Fibroblast of villous mesenchyme (primary cell): ENCODE measurements around the gene LANCL1. TPM values are rescaled to one million over a fixed set of nuclear protein-coding genes. Genes with fewer than 3 reads are reported as not detected.
A peak's percentile ranks its signal among the peaks of the same experiment; 100 is the strongest.

Experiments used
- DNase-seq: peaks from one replicate; pipeline ENCODE4 v3.0.0-alpha.2; 2010; ENCODE audit warnings: low read depth
- H3K4me3 ChIP-seq: 2 replicates; pipeline ENCODE4 v1.5.1; 2011; ENCODE audit warnings: low read depth, mild to moderate bottlenecking, low read length
- CTCF ChIP-seq: IDR thresholded peaks from 2 replicates; pipeline ENCODE4 v1.5.1; 2012; ENCODE audit warnings: low read depth, mild to moderate bottlenecking, low read length; ENCODE audit not compliant: insufficient read depth
- total RNA-seq: library from RNA; depleted of rRNA; stranded (reverse); fragments of >200 nt; gene quantifications from 2 replicates; pipeline ENCODE4 v1.2.3, GENCODE V29; 2012

The LANCL1 gene
- total RNA-seq = 33.8 and 42.3 TPM in 2 replicates

DNA sequence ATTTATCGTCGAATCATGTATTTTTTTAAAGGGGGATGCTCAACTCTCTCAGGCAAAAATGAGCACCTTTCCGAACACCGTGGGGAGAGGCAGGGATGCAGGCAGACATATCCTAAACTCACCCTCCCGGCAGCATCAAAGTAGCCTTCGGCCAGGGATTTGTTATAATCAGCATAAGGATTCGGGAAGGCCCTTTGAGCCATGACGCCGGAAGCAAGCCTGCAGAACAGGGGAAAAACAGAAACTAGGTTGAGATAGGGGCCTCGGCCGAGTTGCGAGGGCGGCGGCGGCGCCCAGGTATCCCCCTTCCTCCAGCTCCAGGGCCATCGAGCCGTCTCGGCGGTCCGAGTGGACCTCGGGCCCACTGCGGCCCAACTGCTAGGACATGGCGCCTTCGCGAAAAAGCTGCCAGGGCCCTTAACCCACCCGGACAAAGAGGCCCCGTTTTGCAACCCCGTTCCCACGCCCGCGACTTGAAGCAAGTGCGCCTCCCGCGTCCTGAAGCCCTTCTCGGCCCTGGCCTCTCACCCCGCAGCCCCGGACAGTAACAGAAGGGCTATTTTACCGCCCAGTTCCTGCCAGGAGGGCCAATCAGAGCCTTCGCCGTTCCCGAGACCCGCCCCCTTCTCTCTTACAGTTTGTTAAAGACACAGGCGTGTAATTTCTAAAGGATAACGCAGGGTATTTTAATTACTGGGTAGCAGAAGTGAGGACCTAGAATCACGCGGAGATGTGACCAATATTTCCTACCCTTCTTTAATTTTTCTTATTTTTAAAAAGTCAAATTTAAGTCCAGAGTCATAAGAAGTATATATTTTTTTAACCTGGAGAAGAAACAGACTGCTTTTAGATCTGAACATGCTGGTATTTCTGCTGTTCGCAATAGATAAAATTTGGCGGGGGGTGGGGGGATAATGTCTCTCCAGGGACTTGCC lies at the start of gene LANCL1:
Gene LANCL1, minus strand, starts transcription at position 566 of the 935 bp plus-strand sequence. Its CDS starts 363 bp downstream, at position 203.
- peak; percentile 89 for DNase-seq
- TF ChIP-seq CTCF = no peak
- H3K4me3 ChIP-seq = peak within 1 kb of the TSS; percentile 70

DNA sequence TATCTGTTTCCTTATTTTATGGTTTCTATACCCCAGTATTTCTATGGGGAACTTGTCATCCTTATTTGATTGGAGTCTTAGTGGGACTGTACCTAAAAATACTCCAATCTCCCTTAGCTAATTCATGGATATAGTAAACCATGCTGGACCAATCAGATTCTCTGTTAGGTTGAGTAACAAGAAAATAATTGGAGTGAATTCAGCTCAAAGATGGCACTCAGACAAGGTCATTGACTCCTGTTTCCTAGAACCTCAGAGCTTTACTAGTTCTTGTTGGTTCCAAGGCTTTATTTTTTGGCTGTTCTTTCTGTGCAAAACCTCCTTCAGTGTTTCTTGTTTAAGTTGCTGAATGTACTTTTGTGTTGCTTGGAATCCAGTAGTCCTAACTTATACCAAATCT lies 48.0 kb upstream of the LANCL1 start:
- no peak for DNase-seq
- no peak overlapping the region for H3K4me3 ChIP-seq
- TF ChIP-seq CTCF = no peak

DNA sequence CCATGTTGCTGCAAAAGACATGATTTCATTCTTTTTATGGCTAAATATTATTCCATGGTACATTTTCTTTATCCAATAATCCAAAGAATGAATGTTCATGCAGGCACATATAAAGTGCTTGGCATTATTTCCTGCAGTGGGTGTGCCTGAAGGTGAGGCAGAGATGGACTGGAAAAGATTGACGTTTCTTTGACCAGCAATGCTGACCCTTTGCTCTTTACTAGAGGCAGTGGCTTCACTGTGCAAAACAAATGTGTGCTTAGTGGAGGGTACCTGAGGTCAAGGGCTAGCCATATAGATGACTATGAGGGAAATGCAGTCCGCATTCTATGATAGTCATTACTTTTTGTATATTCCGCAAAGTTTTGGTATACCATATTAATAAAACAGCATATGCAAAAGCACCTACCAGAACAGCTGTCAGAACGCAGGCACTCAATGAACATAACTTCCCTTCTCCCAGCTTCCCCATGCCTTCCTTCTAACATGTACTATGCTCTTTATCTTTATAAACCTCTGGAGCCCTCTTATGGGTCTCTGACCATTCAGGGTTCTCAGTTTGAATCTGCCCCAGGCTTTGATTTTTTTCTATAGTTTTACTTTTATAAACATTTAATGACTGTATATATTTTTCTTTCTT lies 47.2 kb upstream of the LANCL1 start:
- no peak for DNase-seq
- H3K4me3 ChIP-seq = no peak overlapping the region
- TF ChIP-seq CTCF = no peak

- no peak overlapping the region for H3K4me3 ChIP-seq
- no peak for DNase-seq
- no peak for TF ChIP-seq CTCF
Observed at GRCh38 chr2:210522399-210522798, 45.8 kb upstream of the LANCL1 start.

- no peak for DNase-seq
- no peak overlapping the region for H3K4me3 ChIP-seq
- TF ChIP-seq CTCF = no peak
Observed at GRCh38 chr2:210519594-210519993, 43.0 kb upstream of the LANCL1 start.

- no peak for TF ChIP-seq CTCF
- H3K4me3 ChIP-seq = no peak overlapping the region
- DNase-seq = no peak
Observed at GRCh38 chr2:210517264-210517663, 40.7 kb upstream of the LANCL1 start.
